ENCODE measurements around the gene TMOD2.
A peak's percentile ranks its signal among the peaks of the same experiment; 100 is the strongest.

The TMOD2 gene

GRCh38 chr15:51793521-51794305 is 42.3 kb downstream of the TMOD2 start:
- H3K27ac ChIP-seq = no peak overlapping the region
- no peak for TF ChIP-seq CTCF (IDR thresholded peaks at IDR 0.05)
- TF ChIP-seq ZFX (IDR thresholded peaks at IDR 0.05; ENCODE audit: borderline replicate concordance) = no peak

GRCh38 chr15:51796847-51797401 is 45.5 kb downstream of the TMOD2 start:
- no peak overlapping the region for H3K27ac ChIP-seq
- TF ChIP-seq CTCF (IDR thresholded peaks at IDR 0.05) (no peak), ZFX (IDR thresholded peaks at IDR 0.05; ENCODE audit: borderline replicate concordance) (no peak)

DNA sequence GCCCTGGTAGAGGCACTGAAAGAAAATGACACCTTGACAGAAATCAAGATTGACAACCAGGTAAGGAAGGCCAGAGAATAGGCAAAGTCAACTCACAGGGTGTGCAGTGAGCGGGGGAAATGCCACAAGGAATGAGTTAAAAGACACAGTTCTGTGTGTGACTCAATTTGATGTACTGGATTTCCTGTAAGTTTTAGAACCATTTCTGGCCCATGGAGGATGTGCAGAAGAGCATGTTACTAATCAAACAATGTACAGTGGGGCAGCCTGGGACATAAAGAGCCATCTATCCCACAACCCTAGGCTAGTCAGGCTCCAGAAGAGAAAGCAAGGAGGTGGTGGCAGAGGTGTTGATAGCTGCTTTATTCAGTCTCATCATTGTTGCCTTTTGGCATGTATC is 46.9 kb downstream of the TMOD2 start:
- H3K27ac ChIP-seq = no peak overlapping the region

DNA sequence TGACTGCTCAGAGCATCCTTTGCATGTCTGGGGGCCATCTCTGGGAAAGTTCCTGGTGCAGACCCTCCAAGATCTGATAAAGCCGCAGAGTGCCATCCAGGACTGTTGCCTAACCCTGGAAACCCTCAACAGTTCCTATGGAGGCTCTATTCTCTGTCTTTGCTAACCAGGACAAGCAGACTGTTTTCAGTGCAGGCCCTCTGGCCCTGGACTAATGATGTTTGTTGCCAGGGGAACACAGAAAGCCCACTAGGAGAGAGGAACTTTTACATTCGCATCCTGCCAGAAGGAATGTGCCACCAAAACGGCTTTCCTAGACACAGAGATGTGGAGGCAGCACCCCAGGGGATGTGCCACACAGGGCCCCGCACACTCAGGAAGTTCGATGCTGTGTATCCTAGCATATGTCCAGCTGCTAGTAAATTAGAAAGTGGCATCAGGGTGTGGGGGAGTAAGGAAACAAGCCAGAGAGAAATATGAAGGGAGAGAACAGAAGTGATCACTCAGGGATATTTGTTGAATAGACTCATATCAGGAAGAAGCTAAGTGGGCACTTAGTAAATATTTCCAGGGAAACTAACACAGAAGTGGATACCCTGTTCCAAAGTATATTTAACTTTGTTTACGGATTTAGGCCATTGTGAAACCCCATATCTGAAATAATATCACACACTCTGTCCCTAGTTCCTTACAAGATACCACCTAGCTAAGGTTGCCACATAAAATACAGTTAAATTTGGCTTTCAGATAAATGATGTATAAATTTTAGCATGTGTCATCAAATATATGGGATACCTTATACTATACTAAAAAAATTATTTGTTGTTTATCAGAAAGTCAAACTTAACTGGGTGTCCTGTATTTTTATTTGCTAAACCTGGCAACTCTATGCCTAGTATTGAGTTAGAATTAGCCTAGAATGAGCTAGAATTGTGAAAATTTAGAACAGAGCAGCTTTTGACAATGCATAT is 48.2 kb downstream of the TMOD2 start:
- no peak overlapping the region for H3K27ac ChIP-seq
- TF ChIP-seq CTCF (IDR thresholded peaks at IDR 0.05) (no peak), ZFX (IDR thresholded peaks at IDR 0.05; ENCODE audit: borderline replicate concordance) (no peak)

More for the DNA sequence above, 46.9 kb downstream of the TMOD2 start:
- TF ChIP-seq ZFX (IDR thresholded peaks at IDR 0.05; ENCODE audit: borderline replicate concordance) = no peak

DNA sequence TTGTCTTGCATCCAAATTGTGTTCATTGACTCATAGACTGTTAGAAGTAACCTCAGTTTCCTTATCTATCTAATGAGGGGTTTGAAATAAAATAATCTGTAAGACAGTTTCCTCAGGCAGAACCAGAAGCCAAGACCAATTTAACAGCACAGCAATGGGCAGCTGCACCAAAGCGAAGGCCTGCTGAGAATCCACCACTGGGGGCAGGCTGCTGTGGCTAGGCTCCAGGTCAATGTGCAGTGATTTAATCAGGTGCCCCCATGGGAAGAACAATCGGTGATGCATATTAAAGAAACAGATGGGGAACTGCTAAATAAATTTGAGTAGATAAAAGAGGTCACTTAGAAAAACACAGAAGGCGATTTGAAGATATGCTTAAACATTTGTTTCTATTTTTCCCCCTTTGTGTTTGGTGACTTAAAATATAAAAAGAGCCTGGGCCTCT is 50.0 kb downstream of the TMOD2 start:
- TF ChIP-seq CTCF (IDR thresholded peaks at IDR 0.05) (peak; percentile 78), ZFX (IDR thresholded peaks at IDR 0.05; ENCODE audit: borderline replicate concordance) (no peak)
- no peak overlapping the region for H3K27ac ChIP-seq

GRCh38 chr15:51802593-51802992 is 51.2 kb downstream of the TMOD2 start:
- H3K27ac ChIP-seq = no peak overlapping the region
- no peak for TF ChIP-seq ZFX (IDR thresholded peaks at IDR 0.05; ENCODE audit: borderline replicate concordance)
- no peak for TF ChIP-seq CTCF (IDR thresholded peaks at IDR 0.05)

- no peak for TF ChIP-seq ZFX (IDR thresholded peaks at IDR 0.05; ENCODE audit: borderline replicate concordance)
- TF ChIP-seq CTCF (IDR thresholded peaks at IDR 0.05) = no peak
Observed at GRCh38 chr15:51803965-51804364, 52.6 kb downstream of the TMOD2 start.

More at GRCh38 chr15:51803965-51804364, 52.6 kb downstream of the TMOD2 start:
- H3K27ac ChIP-seq = no peak overlapping the region
